Common myeloid progenitor, CD34-positive (primary cell): ENCODE data around the gene PKD1L1.
"Not testable (repeated sequence)": the region's sequence is repeated elsewhere in the genome, so short reads cannot be mapped to it uniquely, and the experiment has no call there.

Source experiments
- CTCF ChIA-PET: fragments of 350-600 bp; sonication (Branson Sonifier 250); formaldehyde crosslinking; loops from one replicate; lab custom pipeline; 2021; ENCODE audit warnings: antibody characterized with exemption; lab: Charles Lee
- POLR2A ChIA-PET: fragments of 350-600 bp; sonication (Branson Sonifier 250); formaldehyde crosslinking; loops from one replicate; lab custom pipeline; 2021; ENCODE audit warnings: antibody characterized with exemption; lab: Charles Lee
- DNase-seq, 3 donors: peaks; one replicate each; pipeline versions ENCODE4 v3.0.0 to v3.0.0-alpha.2; 2013
- H3K27ac ChIP-seq, 2 experiments: 1 replicate in 1 of 2; 2 replicates in 1 of 2; pipeline ENCODE4 v1.7.0; 2013; ENCODE audit warnings: inconsistent platforms in 2 of 2, low read length in 2 of 2, mild to moderate bottlenecking in 2 of 2, low read depth in 1 of 2, moderate library complexity in 1 of 2; ENCODE audit not compliant: severe bottlenecking in 2 of 2, insufficient read depth in 1 of 2, poor library complexity in 1 of 2
- H3K27me3 ChIP-seq, 5 experiments: replicated peaks in 2 of 5; 1 replicate in 3 of 5; 2 replicates in 2 of 5; pipeline versions ENCODE4 v1.6.1 to v1.7.0; 2013; ENCODE audit warnings: low read length in 4 of 5, mild to moderate bottlenecking in 2 of 5, moderate library complexity in 2 of 5, inconsistent platforms in 1 of 5; ENCODE audit not compliant: insufficient read depth in 5 of 5, control insufficient read depth in 4 of 5
- H3K36me3 ChIP-seq, 4 experiments: 1 replicate in 2 of 4; 2 replicates in 2 of 4; pipeline versions ENCODE4 v1.6.1 to v1.7.0; 2013; ENCODE audit warnings: low read length in 3 of 4, control low read depth in 1 of 4, mild to moderate bottlenecking in 1 of 4; ENCODE audit not compliant: control insufficient read depth in 4 of 4, insufficient read depth in 4 of 4
- H3K4me1 ChIP-seq, 4 experiments: 1 replicate in 3 of 4; 2 replicates in 1 of 4; pipeline versions ENCODE4 v1.6.1 to v1.7.1; 2013; ENCODE audit warnings: low read length in 3 of 4, mild to moderate bottlenecking in 3 of 4, control low read depth in 1 of 4, inconsistent platforms in 1 of 4, moderate library complexity in 1 of 4; ENCODE audit not compliant: control insufficient read depth in 4 of 4, insufficient read depth in 4 of 4; ENCODE audit errors: control extremely low read depth in 1 of 4
- H3K4me3 ChIP-seq, 7 experiments: 1 replicate in 4 of 7; 2 replicates in 3 of 7; pipeline versions ENCODE4 v1.5.1 to v1.7.0; 2013; ENCODE audit warnings: mild to moderate bottlenecking in 7 of 7, low read length in 6 of 7, moderate library complexity in 6 of 7, inconsistent platforms in 2 of 7, low read depth in 2 of 7, control low read depth in 1 of 7; ENCODE audit not compliant: insufficient read depth in 4 of 7, control insufficient read depth in 1 of 7; ENCODE audit errors: extremely low read depth in 1 of 7
- H3K9me3 ChIP-seq, 5 experiments: 1 replicate in 4 of 5; 2 replicates in 1 of 5; pipeline versions ENCODE4 v1.6.1 to v1.7.1; 2013; ENCODE audit warnings: low read length in 4 of 5, mild to moderate bottlenecking in 2 of 5, inconsistent platforms in 1 of 5, low read depth in 1 of 5, moderate library complexity in 1 of 5; ENCODE audit not compliant: control insufficient read depth in 4 of 5, insufficient read depth in 2 of 5; ENCODE audit errors: control extremely low read depth in 1 of 5
- WGBS: methylation state at CpG from one replicate; pipeline ENCODE4 v1.1.5; 2013; ENCODE audit not compliant: insufficient coverage; 5-methylcytosine and 5-hydroxymethylcytosine counted together

PKD1L1 gene

DNA sequence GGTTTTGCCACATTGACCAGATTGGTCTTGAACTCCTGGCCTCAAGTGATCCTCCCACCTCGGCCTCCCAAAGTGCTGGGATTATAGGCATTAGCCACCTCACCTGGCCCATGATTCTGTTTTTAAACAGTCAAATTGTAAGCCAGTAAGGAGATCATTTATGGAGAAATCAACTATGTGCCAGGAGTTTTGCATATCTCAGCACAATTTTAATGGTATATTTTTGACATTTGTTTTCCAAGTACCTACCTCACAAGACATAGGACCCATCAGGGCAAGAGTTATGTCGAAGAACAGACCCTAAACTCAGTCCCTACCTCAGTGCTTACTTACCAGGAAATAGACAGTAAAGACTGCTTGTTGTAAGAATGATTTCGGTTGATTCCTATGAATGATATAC lies 193.0 kb downstream of the PKD1L1 start:
- H3K4me3 ChIP-seq: no peak overlapping the region
- H3K4me1 ChIP-seq: no peaks in the 10 kb centered on the region
- 90% methylated on average over 1 of the region's 3 CpGs for WGBS
- no peak overlapping the region for H3K27ac ChIP-seq
- ChIA-PET CTCF (no interaction called here), POLR2A (no interaction called here)
- H3K36me3 ChIP-seq: no peaks in the 10 kb centered on the region
- DNase-seq: no peak
- H3K9me3 ChIP-seq: no peaks in the 10 kb centered on the region
- H3K27me3 ChIP-seq: no peaks in the 10 kb centered on the region

- CTCF ChIA-PET: interaction anchor here (1.1 kb wide), 1 partner anchor 40 kb away, joined by 3 read pairs; no protein-coding TSS in a partner anchor
- H3K9me3 ChIP-seq, H3K27ac ChIP-seq, POLR2A ChIA-PET, DNase-seq, H3K4me1 ChIP-seq, H3K36me3 ChIP-seq, H3K4me3 ChIP-seq, H3K27me3 ChIP-seq: not testable (repeated sequence)
- 75% methylated on average over 4 of the region's 5 CpGs for WGBS
Observed at GRCh38 chr7:47751724-47752123, 196.5 kb downstream of the PKD1L1 start.

- Histone ChIP-seq H3K36me3 (no peaks in the 10 kb centered on the region), H3K27me3 (peaks cover 0 to 3% (median 0%) of the 10 kb centered on the region in 5 experiments), H3K4me3 (no peak overlapping the region), H3K9me3 (no peaks in the 10 kb centered on the region), H3K4me1 (no peaks in the 10 kb centered on the region), H3K27ac (no peak overlapping the region)
- ChIA-PET POLR2A (no interaction called here), CTCF (interaction anchor here (0.8 to 1.1 kb wide), 2 partner anchors 40 to 77 kb away, joined by 3 read pairs; no protein-coding TSS in a partner anchor)
- WGBS: 53% methylated on average over 5 of the region's 5 CpGs
- DNase-seq: peak; percentile 2 to 55 (median 49)
Observed at GRCh38 chr7:47751043-47751442, 197.2 kb downstream of the PKD1L1 start.

DNA sequence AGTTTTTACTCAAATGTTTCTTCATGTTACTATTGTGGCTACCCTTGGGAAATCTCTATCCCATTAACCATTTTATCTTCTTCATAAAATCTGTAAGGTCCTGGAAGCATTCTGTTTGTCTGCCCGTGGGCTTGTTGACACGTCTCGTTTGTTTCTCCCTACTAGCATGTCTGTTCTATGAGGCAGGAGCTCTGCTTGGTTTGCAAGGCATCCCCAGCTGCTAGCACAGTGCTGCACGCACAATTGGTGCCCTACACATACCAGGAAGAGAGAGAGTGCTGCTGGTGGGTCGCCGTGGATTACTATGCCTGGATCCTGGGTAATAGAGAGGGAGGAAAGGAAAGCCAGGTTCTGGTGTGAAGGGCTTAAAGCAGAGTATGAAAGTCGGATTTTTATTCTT lies 200.2 kb downstream of the PKD1L1 start:
- POLR2A ChIA-PET: no interaction called here
- Histone ChIP-seq H3K27me3 (peaks cover 0 to 3% (median 0%) of the 10 kb centered on the region in 5 experiments), H3K36me3 (no peaks in the 10 kb centered on the region), H3K4me3 (no peak overlapping the region), H3K27ac (no peak overlapping the region), H3K9me3 (no peaks in the 10 kb centered on the region), H3K4me1 (peaks cover 0 to 6% (median 0%) of the 10 kb centered on the region in 4 experiments)
- WGBS: 93% methylated on average over 7 of the region's 7 CpGs
- DNase-seq: no peak
- CTCF ChIA-PET: no interaction called here

GRCh38 chr7:47747160-47747559 lies 201.1 kb downstream of the PKD1L1 start:
- POLR2A ChIA-PET: no interaction called here

DNA sequence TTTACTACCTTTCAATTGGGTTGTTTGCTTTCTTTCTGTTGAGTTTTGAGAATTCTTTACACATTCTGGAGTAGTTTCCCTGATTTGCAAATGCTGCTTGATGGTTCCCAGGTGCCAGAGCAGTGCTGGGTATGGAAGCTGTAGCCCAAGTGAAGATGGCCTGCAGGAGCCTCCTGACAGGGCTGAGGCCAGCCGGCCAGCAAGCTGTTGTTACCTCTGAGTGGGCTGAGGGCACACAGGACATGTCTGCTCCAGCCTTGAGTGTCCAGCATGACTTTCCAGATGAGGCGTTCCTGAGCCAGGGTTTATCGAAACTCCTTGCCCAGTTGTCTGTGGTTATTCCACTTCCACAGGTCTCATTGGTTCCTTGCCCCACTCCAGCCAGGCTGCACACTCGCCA lies 201.8 kb downstream of the PKD1L1 start:
- ChIA-PET CTCF (interaction anchor here (0.6 kb wide), 1 partner anchor 487 kb away, joined by 3 read pairs; no protein-coding TSS in a partner anchor), POLR2A (no interaction called here)
- Histone ChIP-seq H3K4me3 (no peak overlapping the region), H3K27me3 (peaks cover 0 to 3% (median 0%) of the 10 kb centered on the region in 5 experiments), H3K4me1 (peaks cover 0 to 6% (median 0%) of the 10 kb centered on the region in 4 experiments), H3K9me3 (no peaks in the 10 kb centered on the region), H3K27ac (no peak overlapping the region), H3K36me3 (no peaks in the 10 kb centered on the region)
- DNase-seq: no peak
- WGBS: 97% methylated on average over 3 of the region's 4 CpGs

More at GRCh38 chr7:47747160-47747559, 201.1 kb downstream of the PKD1L1 start:
- Histone ChIP-seq H3K4me1 (peaks cover 0 to 6% (median 0%) of the 10 kb centered on the region in 4 experiments), H3K27me3 (peaks cover 0 to 3% (median 0%) of the 10 kb centered on the region in 5 experiments), H3K27ac (no peak overlapping the region), H3K9me3 (no peaks in the 10 kb centered on the region), H3K4me3 (no peak overlapping the region), H3K36me3 (no peaks in the 10 kb centered on the region)
- DNase-seq: no peak
- CTCF ChIA-PET: interaction anchor here (0.6 kb wide), 1 partner anchor 487 kb away, joined by 3 read pairs; no protein-coding TSS in a partner anchor
- 77% methylated on average over 6 of the region's 6 CpGs for WGBS

DNA sequence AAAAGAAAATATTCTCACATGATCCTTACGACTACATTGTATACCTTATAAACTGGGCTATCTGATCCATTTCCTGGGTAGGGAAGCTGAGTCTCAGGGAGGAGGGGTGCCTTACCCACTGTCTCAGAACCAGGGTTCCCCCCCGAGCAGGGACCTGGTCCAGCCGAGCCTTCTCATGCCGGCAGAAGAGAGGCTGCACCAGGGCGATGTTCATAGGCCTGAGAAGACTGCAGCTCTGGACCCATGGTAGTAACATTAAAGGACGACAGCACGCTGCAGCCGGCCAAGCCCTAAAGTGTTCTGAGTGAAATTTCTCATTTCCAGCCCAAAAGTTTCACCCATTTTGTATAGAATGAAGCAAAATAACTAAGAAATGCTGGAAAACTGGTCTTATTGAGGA lies 203.4 kb downstream of the PKD1L1 start:
- POLR2A ChIA-PET: no interaction called here
- Histone ChIP-seq H3K4me3 (no peak overlapping the region), H3K9me3 (no peaks in the 10 kb centered on the region), H3K27me3 (peaks cover 0 to 3% (median 0%) of the 10 kb centered on the region in 5 experiments), H3K27ac (no peak overlapping the region), H3K36me3 (no peaks in the 10 kb centered on the region), H3K4me1 (peaks cover 0 to 6% (median 0%) of the 10 kb centered on the region in 4 experiments)
- DNase-seq: no peak
- CTCF ChIA-PET: no interaction called here
- 100% methylated on average over 3 of the region's 8 CpGs for WGBS
